Neural cell (in vitro differentiated cells): ENCODE measurements around the gene ACTN4.
"Not testable (repeated sequence)": the region's sequence is repeated elsewhere in the genome, so short reads cannot be mapped to it uniquely, and the experiment has no call there.

Source experiments
- CTCF ChIP-seq: fragments of 450-650 bp; IDR thresholded peaks from 2 replicates; pipeline ENCODE4 v1.5.1; 2014; ENCODE audit warnings: antibody characterized with exemption, mild to moderate bottlenecking, moderate library complexity; ENCODE audit not compliant: poor library complexity, severe bottlenecking
- EZH2 ChIP-seq: fragments of 200-600, 300-800 bp; shearing (Covaris generic), sonication (generic); IDR thresholded peaks from 2 replicates; pipeline ENCODE4 v1.6.1; 2014; ENCODE audit warnings: antibody characterized with exemption, low read length, borderline replicate concordance, mild to moderate bottlenecking; ENCODE audit not compliant: insufficient read depth, poor library complexity, severe bottlenecking
- POLR2AphosphoS5 ChIP-seq: IDR thresholded peaks from 2 replicates; pipeline ENCODE4 v1.6.1; 2012

GRCh38 chr19:38754196-38754595 lies 106.7 kb downstream of the ACTN4 start:
- not testable (repeated sequence) for TF ChIP-seq CTCF, POLR2AphosphoS5, EZH2
